IMR-90 (cell line): ENCODE results near the gene ULK1. TPM values are rescaled to one million over a fixed set of nuclear protein-coding genes. Genes with fewer than 3 reads are reported as not detected.

Experiments used
- ATAC-seq: fragments of 200-7000 bp; cut with Tn5 transposase; 2 replicates; pipeline ENCODE4 v1.9.1; 2020; ENCODE audit warnings: low read depth, mild to moderate bottlenecking, moderate library complexity
- BruUV-seq: library from RNA; stranded (reverse); fragments of 400-500 nt; replicated peaks from 2 replicates; lab custom pipeline; 2021; lab: Mats Ljungman, UMichigan
- CTCF ChIA-PET: fragments of 300-600 bp; formaldehyde crosslinking; extraction: SDS; loops from one replicate; lab custom pipeline; 2021; ENCODE audit warnings: antibody characterized with exemption; lab: Yijun Ruan, JAX
- POLR2A ChIA-PET: fragments of 300-600 bp; sonication (Branson Sonifier 250); formaldehyde crosslinking; loops from one replicate; lab custom pipeline; 2022; ENCODE audit warnings: antibody characterized with exemption; ENCODE audit not compliant: unreplicated experiment; lab: Charles Lee
- DNase-seq: peaks from one replicate; pipeline ENCODE4 v3.0.0; 2013
- H2AFZ ChIP-seq: replicated peaks from 2 replicates; pipeline ENCODE3; 2013; ENCODE audit warnings: low read length, mild to moderate bottlenecking; ENCODE audit not compliant: poor library complexity
- H2AK5ac ChIP-seq: 2 replicates; pipeline ENCODE4 v1.6.1; 2013; ENCODE audit warnings: low read depth, low read length, inconsistent platforms
- H2AK9ac ChIP-seq: replicated peaks from 2 replicates; pipeline ENCODE3; 2013; ENCODE audit warnings: mild to moderate bottlenecking, low read depth, low read length, moderate library complexity; ENCODE audit not compliant: poor library complexity
- H2BK120ac ChIP-seq: 2 replicates; pipeline ENCODE4 v1.6.1; 2013; ENCODE audit warnings: low read depth, low read length, inconsistent platforms
- H2BK15ac ChIP-seq: 3 replicates; pipeline ENCODE4 v1.6.1; 2013; ENCODE audit warnings: low read depth, low read length, inconsistent platforms
- H2BK20ac ChIP-seq: 2 replicates; pipeline ENCODE4 v1.6.1; 2013; ENCODE audit warnings: low read depth, mild to moderate bottlenecking, inconsistent platforms, low read length, moderate library complexity
- H2BK5ac ChIP-seq: 2 replicates; pipeline ENCODE4 v1.6.1; 2013; ENCODE audit warnings: mild to moderate bottlenecking, low read depth, low read length, inconsistent platforms; ENCODE audit not compliant: poor library complexity, severe bottlenecking
- H3K14ac ChIP-seq: replicated peaks from 2 replicates; pipeline ENCODE4 v1.6.1; 2013; ENCODE audit warnings: low read depth, low read length, inconsistent platforms
- H3K18ac ChIP-seq: 2 replicates; pipeline ENCODE4 v1.6.1; 2013; ENCODE audit warnings: low read depth, low read length, control low read depth
- H3K23ac ChIP-seq: 2 replicates; pipeline ENCODE4 v1.6.1; 2013; ENCODE audit warnings: low read depth, low read length, inconsistent platforms
- H3K27ac ChIP-seq: 2 replicates; pipeline ENCODE4 v1.5.1; 2013; ENCODE audit warnings: mild to moderate bottlenecking, control low read depth, low read length; ENCODE audit not compliant: insufficient read depth
- H3K27me3 ChIP-seq: 2 replicates; pipeline ENCODE4 v1.6.1; 2013; ENCODE audit warnings: low read length; ENCODE audit not compliant: control insufficient read depth, insufficient read depth
- H3K36me3 ChIP-seq: 2 replicates; pipeline ENCODE4 v1.6.1; 2013; ENCODE audit warnings: low read length, mixed read lengths; ENCODE audit not compliant: control insufficient read depth, insufficient read depth
- H3K4ac ChIP-seq: 2 replicates; pipeline ENCODE4 v1.6.1; 2013; ENCODE audit warnings: low read depth, low read length, inconsistent platforms
- H3K4me1 ChIP-seq: 2 replicates; pipeline ENCODE4 v1.6.1; 2013; ENCODE audit warnings: low read length, mixed read lengths; ENCODE audit not compliant: control insufficient read depth, insufficient read depth
- H3K4me2 ChIP-seq: 2 replicates; pipeline ENCODE4 v1.6.1; 2013; ENCODE audit warnings: low read depth, mild to moderate bottlenecking, control low read depth, low read length, moderate library complexity
- H3K4me3 ChIP-seq: 2 replicates; pipeline ENCODE4 v1.5.1; 2013; ENCODE audit warnings: low read depth, mild to moderate bottlenecking, control low read depth, low read length, moderate library complexity; ENCODE audit not compliant: insufficient read depth
- H3K56ac ChIP-seq: 2 replicates; pipeline ENCODE4 v1.6.1; 2013; ENCODE audit warnings: low read length, inconsistent platforms; ENCODE audit not compliant: insufficient read depth; ENCODE audit errors: extremely low read depth
- H3K79me1 ChIP-seq, 2 experiments: 2 replicates each; pipeline ENCODE4 v1.6.1; 2013; ENCODE audit warnings: low read length in 2 of 2, inconsistent platforms in 1 of 2, low read depth in 1 of 2
- H3K9ac ChIP-seq: 2 replicates; pipeline ENCODE4 v1.6.1; 2013; ENCODE audit warnings: low read depth, low read length, control low read depth
- H3K9me1 ChIP-seq: 2 replicates; pipeline ENCODE4 v1.6.1; 2013; ENCODE audit warnings: low read length, inconsistent platforms; ENCODE audit not compliant: insufficient read depth
- H3K9me3 ChIP-seq: 2 replicates; pipeline ENCODE4 v1.6.1; 2013; ENCODE audit warnings: low read length; ENCODE audit not compliant: control insufficient read depth, insufficient read depth
- H4K20me1 ChIP-seq: 2 replicates; pipeline ENCODE4 v1.6.1; 2013; ENCODE audit warnings: low read length, inconsistent platforms; ENCODE audit not compliant: insufficient read depth
- H4K5ac ChIP-seq: 2 replicates; pipeline ENCODE4 v1.6.1; 2013; ENCODE audit warnings: mild to moderate bottlenecking, low read depth, low read length, control low read depth
- H4K8ac ChIP-seq, 2 experiments: 2 replicates each; pipeline ENCODE4 v1.6.1; 2013; ENCODE audit warnings: low read depth in 2 of 2, low read length in 2 of 2, control low read depth in 1 of 2, inconsistent platforms in 1 of 2
- H4K91ac ChIP-seq: 2 replicates; pipeline ENCODE4 v1.6.1; 2013; ENCODE audit warnings: low read depth, low read length, inconsistent platforms; ENCODE audit not compliant: insufficient read depth
- BHLHE40 ChIP-seq: fragments of 150-350 bp; IDR thresholded peaks from 2 replicates; pipeline ENCODE4 v1.6.1; 2016; ENCODE audit warnings: mild to moderate bottlenecking, low read depth, low read length
- CEBPB ChIP-seq: IDR thresholded peaks from 2 replicates; pipeline ENCODE4 v1.6.1; 2012; ENCODE audit warnings: low read depth, low read length, improper control_type of control experiment
- CHD1 ChIP-seq: IDR thresholded peaks from 2 replicates; pipeline ENCODE4 v1.6.1; 2012; ENCODE audit warnings: low read depth, low read length, improper control_type of control experiment
- CTCF ChIP-seq: conservative IDR thresholded peaks from 2 replicates; pipeline ENCODE4 v1.5.1; 2012; ENCODE audit warnings: mild to moderate bottlenecking, low read depth, low read length, improper control_type of control experiment
- ELK1 ChIP-seq: fragments of 150-350 bp; IDR thresholded peaks from 2 replicates; pipeline ENCODE4 v1.6.1; 2016; ENCODE audit warnings: low read depth, mild to moderate bottlenecking, low read length, moderate library complexity, borderline replicate concordance
- FOS ChIP-seq: fragments of 150-350 bp; IDR thresholded peaks from 2 replicates; pipeline ENCODE4 v1.6.1; 2016; ENCODE audit warnings: low read depth, low read length
- MAFK ChIP-seq: IDR thresholded peaks from 2 replicates; pipeline ENCODE4 v1.6.1; 2012; ENCODE audit warnings: low read depth, low read length, improper control_type of control experiment
- MAZ ChIP-seq: IDR thresholded peaks from 2 replicates; pipeline ENCODE4 v1.6.1; 2012; ENCODE audit warnings: low read depth, mild to moderate bottlenecking, low read length, improper control_type of control experiment, moderate library complexity, borderline replicate concordance
- MXI1 ChIP-seq: IDR thresholded peaks from 2 replicates; pipeline ENCODE4 v1.6.1; 2012; ENCODE audit warnings: low read depth, mild to moderate bottlenecking, low read length, moderate library complexity, borderline replicate concordance
- NFE2L2 ChIP-seq: fragments of 150-350 bp; IDR thresholded peaks from 2 replicates; pipeline ENCODE4 v1.6.1; 2016; ENCODE audit warnings: low read depth, mild to moderate bottlenecking, low read length
- POLR2A ChIP-seq: IDR thresholded peaks from 2 replicates; pipeline ENCODE4 v1.6.1; 2012; ENCODE audit warnings: mild to moderate bottlenecking, low read depth, low read length
- RAD21 ChIP-seq: IDR thresholded peaks from 2 replicates; pipeline ENCODE4 v1.6.1; 2012; ENCODE audit warnings: low read length, improper control_type of control experiment
- RCOR1 ChIP-seq: IDR thresholded peaks from 2 replicates; pipeline ENCODE4 v1.6.1; 2012; ENCODE audit warnings: mild to moderate bottlenecking, low read length, improper control_type of control experiment; ENCODE audit not compliant: insufficient replicate concordance
- RFX5 ChIP-seq: IDR thresholded peaks from 2 replicates; pipeline ENCODE4 v1.8.0; 2012; ENCODE audit warnings: low read depth, mild to moderate bottlenecking, low read length, moderate library complexity
- SMC3 ChIP-seq: fragments of 150-350 bp; IDR thresholded peaks from 2 replicates; pipeline ENCODE4 v1.6.1; 2016; ENCODE audit warnings: low read depth, mild to moderate bottlenecking, antibody characterized with exemption, low read length, moderate library complexity
- USF2 ChIP-seq: fragments of 150-350 bp; IDR thresholded peaks from 2 replicates; pipeline ENCODE4 v1.6.1; 2017; ENCODE audit warnings: mild to moderate bottlenecking, antibody characterized with exemption, low read length, low read depth
- WGBS, 2 experiments: methylation state at CpG; one replicate each; pipeline versions ENCODE4 v1.1.5 to v1.1.7; 2013; ENCODE audit warnings: missing lambda C conversion rate in 2 of 2; ENCODE audit not compliant: insufficient read length in 1 of 2; ENCODE audit errors: extremely low coverage in 2 of 2; 5-methylcytosine and 5-hydroxymethylcytosine counted together
- dilution Hi-C: fragments of 300-500 bp; cut with HindIII; formaldehyde crosslinking; loops from one replicate; pipeline ENCODE4 v1.14.3; 2018; ENCODE audit warnings: low sequenced_read_pairs; ENCODE audit not compliant: unreplicated experiment
- in situ Hi-C: fragments of 300-500 bp; cut with MboI; formaldehyde crosslinking; loops from 3 replicates; pipeline ENCODE4 v1.14.3; 2019; ENCODE audit warnings: low sequenced_read_pairs, inconsistent platforms, mixed read lengths
- intact Hi-C: fragments of 100-400 bp; cut with micrococcal nuclease; formaldehyde crosslinking; loops from 2 replicates; pipeline ENCODE4 v1.10.0; 2022
- polyA plus RNA-seq, 3 experiments: library from polyadenylated mRNA; depleted of rRNA; stranded (reverse); fragments of >200 nt; gene quantifications; 2 replicates each; pipeline ENCODE4 v1.2.3, GENCODE V29; 2012; ENCODE audit warnings: low replicate concordance in 1 of 3
- total RNA-seq: library from RNA; depleted of rRNA; stranded (reverse); fragments of >200 nt; gene quantifications from 2 replicates; pipeline ENCODE4 v1.2.3, GENCODE V29; 2012

ULK1 gene
- total and polyA plus RNA-seq, 2 of the 4 experiments (the other 2 are of a cell fraction) = 1.8 to 19.2 TPM

GRCh38 chr12:131864469-131864868 lies 30.0 kb upstream of the ULK1 start:
- ChIA-PET POLR2A (no interaction called here), CTCF (interaction anchor here (0.6 kb wide), 1 partner anchor 932 kb away, joined by 3 read pairs; no protein-coding TSS in a partner anchor)
- Histone ChIP-seq H3K27ac (no peak overlapping the region), H3K18ac (no peak overlapping the region), H3K14ac (no peak overlapping the region), H3K56ac (no peak overlapping the region), H3K27me3 (no peaks in the 10 kb centered on the region), H4K5ac (no peak overlapping the region), H2BK15ac (no peak overlapping the region), H3K79me1 (no peaks in the 10 kb centered on the region), H3K4me2 (no peak overlapping the region), H3K4me3 (no peak overlapping the region), H3K23ac (no peak overlapping the region), H4K20me1 (no peaks in the 10 kb centered on the region), H2AK9ac (no peak overlapping the region), H3K4ac (no peak overlapping the region), H3K36me3 (no peaks in the 10 kb centered on the region), H4K91ac (no peak overlapping the region), H2AFZ (no peak overlapping the region), H2AK5ac (no peak overlapping the region), H2BK120ac (no peak overlapping the region), H3K9me1 (peaks cover 7% of the 10 kb centered on the region), H2BK20ac (no peak overlapping the region), H4K8ac (no peak overlapping the region), H3K9ac (no peak overlapping the region), H3K4me1 (peaks cover 8% of the 10 kb centered on the region), H3K9me3 (no peaks in the 10 kb centered on the region), H2BK5ac (no peak overlapping the region)
- no TSS peak for BruUV-seq
- ATAC-seq (no peak), DNase-seq (no peak)
- intact Hi-C loops (no loop called here), dilution Hi-C loops (no loop called here), in situ Hi-C loops (no loop called here)
- WGBS, 2 experiments = 100% methylated on average over 5 of the region's 8 CpGs; no CpG with 5 or more reads in 1 of the 2 experiments
- TF ChIP-seq MAZ (no peak), MXI1 (no peak), USF2 (no peak), RCOR1 (no peak), NFE2L2 (no peak), RFX5 (no peak), BHLHE40 (no peak), MAFK (no peak), CTCF (no peak), POLR2A (no peak), RAD21 (no peak), FOS (no peak), CEBPB (no peak), ELK1 (no peak), CHD1 (no peak), SMC3 (no peak)
